ENCODE results near the gene GRM1.

Gene GRM1

GRCh38 chr6:146301764-146302163 is 272.9 kb downstream of the GRM1 start:
- no peak overlapping the region for H3K27ac ChIP-seq (ENCODE audit: extremely low read depth, low read depth, low read length)
- H3K4me1 ChIP-seq (ENCODE audit: control insufficient read depth, insufficient read depth, low read length) = no peaks in the 10 kb centered on the region
- TF ChIP-seq ZNF324 (tag by site-specific recombination; IDR thresholded peaks at IDR 0.05) (no peak), ZBTB17 (tag by site-specific recombination; IDR thresholded peaks at IDR 0.05) (no peak), ZNF645 (tag by site-specific recombination; IDR thresholded peaks at IDR 0.05) (no peak), TSHZ1 (tag by site-specific recombination; IDR thresholded peaks at IDR 0.05; ENCODE audit: borderline replicate concordance) (no peak), ZNF24 (tag by site-specific recombination; IDR thresholded peaks at IDR 0.05) (no peak), ZEB2 (tag by site-specific recombination; IDR thresholded peaks at IDR 0.05) (no peak), ZNF664 (tag by site-specific recombination; IDR thresholded peaks at IDR 0.05) (no peak), ZNF23 (tag by site-specific recombination; IDR thresholded peaks at IDR 0.05; ENCODE audit: borderline replicate concordance) (no peak), ZBTB11 (tag by site-specific recombination; conservative IDR thresholded peaks at IDR 0.05; ENCODE audit: low read depth) (no peak), GLIS2 (tag by site-specific recombination; IDR thresholded peaks at IDR 0.05) (no peak), WT1 (tag by site-specific recombination; IDR thresholded peaks at IDR 0.05) (no peak), ZNF16 (tag by site-specific recombination; IDR thresholded peaks at IDR 0.05; ENCODE audit: low read depth) (no peak), ZNF660 (tag by site-specific recombination; IDR thresholded peaks at IDR 0.05) (no peak), ZNF302 (tag by site-specific recombination; IDR thresholded peaks at IDR 0.05; ENCODE audit: low read depth) (no peak), ZBTB1 (tag by site-specific recombination; IDR thresholded peaks at IDR 0.05) (no peak), GLIS1 (tag by site-specific recombination; IDR thresholded peaks at IDR 0.05) (no peak)
- TF ChIP-seq, protein P1, sequence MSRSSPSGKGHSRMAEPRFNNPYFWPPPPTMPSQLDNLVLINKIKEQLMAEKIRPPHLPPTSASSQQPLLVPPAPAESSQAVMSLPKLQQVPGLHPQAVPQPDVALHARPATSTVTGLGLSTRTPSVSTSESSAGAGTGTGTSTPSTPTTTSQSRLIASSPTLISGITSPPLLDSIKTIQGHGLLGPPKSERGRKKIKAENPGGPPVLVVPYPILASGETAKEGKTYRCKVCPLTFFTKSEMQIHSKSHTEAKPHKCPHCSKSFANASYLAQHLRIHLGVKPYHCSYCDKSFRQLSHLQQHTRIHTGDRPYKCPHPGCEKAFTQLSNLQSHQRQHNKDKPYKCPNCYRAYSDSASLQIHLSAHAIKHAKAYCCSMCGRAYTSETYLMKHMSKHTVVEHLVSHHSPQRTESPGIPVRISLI (tag by site-specific recombination; IDR thresholded peaks at IDR 0.05) = no peak
- TF ChIP-seq, protein P2, sequence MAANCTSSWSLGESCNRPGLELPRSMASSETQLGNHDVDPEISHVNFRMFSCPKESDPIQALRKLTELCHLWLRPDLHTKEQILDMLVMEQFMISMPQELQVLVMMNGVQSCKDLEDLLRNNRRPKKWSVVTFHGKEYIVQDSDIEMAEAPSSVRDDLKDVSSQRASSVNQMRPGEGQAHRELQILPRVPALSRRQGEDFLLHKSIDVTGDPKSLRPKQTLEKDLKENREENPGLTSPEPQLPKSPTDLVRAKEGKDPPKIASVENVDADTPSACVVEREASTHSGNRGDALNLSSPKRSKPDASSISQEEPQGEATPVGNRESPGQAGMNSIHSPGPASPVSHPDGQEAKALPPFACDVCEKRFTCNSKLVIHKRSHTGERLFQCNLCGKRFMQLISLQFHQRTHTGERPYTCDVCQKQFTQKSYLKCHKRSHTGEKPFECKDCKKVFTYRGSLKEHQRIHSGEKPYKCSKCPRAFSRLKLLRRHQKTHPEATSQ (tag by site-specific recombination; IDR thresholded peaks at IDR 0.05) = no peak
- no peaks in the 10 kb centered on the region for H3K9me3 ChIP-seq (ENCODE audit: control insufficient read depth, insufficient read depth, low read depth, low read length)
- H3K36me3 ChIP-seq (ENCODE audit: control insufficient read depth in 2 of 2, insufficient read depth in 1 of 2, low read length in 2 of 2) = no peaks in the 10 kb centered on the region
- no peak overlapping the region for H3K4me3 ChIP-seq (ENCODE audit: low read depth, low read length)
- ChIA-PET CTCF (interaction anchor here (0.6 to 0.7 kb wide), 2 partner anchors 106 to 417 kb away, joined by 3 read pairs; no protein-coding TSS in a partner anchor), POLR2A (no interaction called here)

Measured in HEK293 (cell line).